WERI-Rb-1 (cell line): ENCODE data around the gene PPIA.
A peak's percentile ranks its signal among the peaks of the same experiment; 100 is the strongest.

ENCODE experiments used
- DNase-seq: peaks from one replicate; pipeline ENCODE4 v3.0.0-alpha.2; 2020
- H3K27ac ChIP-seq: fragments of 250-450 bp; sonication (Bioruptor Pico); 2 replicates; pipeline ENCODE4 v1.5.1; 2020; ENCODE audit warnings: mild to moderate bottlenecking, moderate library complexity
- H3K27me3 ChIP-seq: fragments of 250-450 bp; sonication (Bioruptor Pico); 2 replicates; pipeline ENCODE4 v1.5.1; 2021; ENCODE audit warnings: mild to moderate bottlenecking, low read depth, moderate library complexity; ENCODE audit not compliant: insufficient read depth, severe bottlenecking
- H3K36me3 ChIP-seq: fragments of 250-450 bp; sonication (Bioruptor Pico); 2 replicates; pipeline ENCODE4 v1.5.1; 2020; ENCODE audit warnings: mild to moderate bottlenecking, moderate library complexity
- H3K4me3 ChIP-seq: 2 replicates; pipeline ENCODE4 v1.5.1; 2011; ENCODE audit warnings: low read depth, mild to moderate bottlenecking, control low read depth, low read length
- H3K9me3 ChIP-seq: fragments of 250-450 bp; sonication (Bioruptor Pico); 2 replicates; pipeline ENCODE4 v1.5.1; 2021; ENCODE audit warnings: mild to moderate bottlenecking, moderate library complexity; ENCODE audit not compliant: severe bottlenecking
- TF ChIP-seq, protein P1 (sequence below): IDR thresholded peaks from 2 replicates; pipeline ENCODE4 v1.5.1; 2011; ENCODE audit warnings: low read depth, mild to moderate bottlenecking, control low read depth, inconsistent platforms, low read length

PPIA gene

DNA sequence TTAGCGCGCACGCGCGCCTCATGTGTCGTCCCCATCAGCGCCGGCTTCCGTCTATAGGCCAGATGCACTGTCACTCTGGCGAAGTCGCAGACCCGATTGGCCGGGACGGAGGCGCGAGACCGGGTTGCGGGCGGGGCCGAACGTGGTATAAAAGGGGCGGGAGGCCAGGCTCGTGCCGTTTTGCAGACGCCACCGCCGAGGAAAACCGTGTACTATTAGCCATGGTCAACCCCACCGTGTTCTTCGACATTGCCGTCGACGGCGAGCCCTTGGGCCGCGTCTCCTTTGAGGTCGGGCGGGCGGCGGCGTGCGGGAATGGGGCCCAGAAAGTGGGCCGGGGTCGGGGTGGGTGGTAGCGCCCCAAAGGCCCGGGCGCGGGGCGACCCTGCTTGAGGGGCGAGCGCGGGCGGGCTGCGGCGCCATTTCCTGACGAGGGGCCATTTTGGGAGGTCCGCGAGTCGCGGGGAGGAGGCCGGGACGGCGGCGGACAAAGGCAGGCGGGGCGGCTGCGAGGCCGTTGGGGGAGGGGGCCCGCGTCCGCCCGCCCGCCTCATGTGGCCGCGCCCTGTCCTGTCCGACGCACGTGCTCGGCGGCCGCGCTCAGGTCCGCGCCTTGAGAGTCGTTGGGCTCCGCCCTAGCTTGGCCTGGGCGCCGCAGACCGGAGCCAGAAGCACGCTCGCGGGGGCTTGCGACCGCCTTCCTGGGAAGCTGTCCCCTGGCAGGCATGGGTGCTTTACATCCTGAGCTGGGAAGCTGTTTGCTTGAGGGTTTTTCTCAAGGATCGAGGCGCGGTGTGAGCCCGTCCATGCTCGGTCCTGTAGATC lies at the start of gene PPIA:
TSS of gene PPIA (plus strand) at position 178 of the 825 bp plus-strand sequence. CDS start at position 222, 44 bp downstream.
- peak within 1 kb of the TSS; percentile 89 for H3K4me3 ChIP-seq
- DNase-seq, result peak; percentile 98
- H3K9me3 ChIP-seq, result peaks cover 2% of the 10 kb centered on the region
- peak within 1 kb of the TSS; percentile 100 for H3K27ac ChIP-seq
- TF ChIP-seq, protein P1, sequence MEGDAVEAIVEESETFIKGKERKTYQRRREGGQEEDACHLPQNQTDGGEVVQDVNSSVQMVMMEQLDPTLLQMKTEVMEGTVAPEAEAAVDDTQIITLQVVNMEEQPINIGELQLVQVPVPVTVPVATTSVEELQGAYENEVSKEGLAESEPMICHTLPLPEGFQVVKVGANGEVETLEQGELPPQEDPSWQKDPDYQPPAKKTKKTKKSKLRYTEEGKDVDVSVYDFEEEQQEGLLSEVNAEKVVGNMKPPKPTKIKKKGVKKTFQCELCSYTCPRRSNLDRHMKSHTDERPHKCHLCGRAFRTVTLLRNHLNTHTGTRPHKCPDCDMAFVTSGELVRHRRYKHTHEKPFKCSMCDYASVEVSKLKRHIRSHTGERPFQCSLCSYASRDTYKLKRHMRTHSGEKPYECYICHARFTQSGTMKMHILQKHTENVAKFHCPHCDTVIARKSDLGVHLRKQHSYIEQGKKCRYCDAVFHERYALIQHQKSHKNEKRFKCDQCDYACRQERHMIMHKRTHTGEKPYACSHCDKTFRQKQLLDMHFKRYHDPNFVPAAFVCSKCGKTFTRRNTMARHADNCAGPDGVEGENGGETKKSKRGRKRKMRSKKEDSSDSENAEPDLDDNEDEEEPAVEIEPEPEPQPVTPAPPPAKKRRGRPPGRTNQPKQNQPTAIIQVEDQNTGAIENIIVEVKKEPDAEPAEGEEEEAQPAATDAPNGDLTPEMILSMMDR, result no peak
- peaks cover 50% of the 10 kb centered on the region for H3K36me3 ChIP-seq
- H3K27me3 ChIP-seq, result no peaks in the 10 kb centered on the region

DNA sequence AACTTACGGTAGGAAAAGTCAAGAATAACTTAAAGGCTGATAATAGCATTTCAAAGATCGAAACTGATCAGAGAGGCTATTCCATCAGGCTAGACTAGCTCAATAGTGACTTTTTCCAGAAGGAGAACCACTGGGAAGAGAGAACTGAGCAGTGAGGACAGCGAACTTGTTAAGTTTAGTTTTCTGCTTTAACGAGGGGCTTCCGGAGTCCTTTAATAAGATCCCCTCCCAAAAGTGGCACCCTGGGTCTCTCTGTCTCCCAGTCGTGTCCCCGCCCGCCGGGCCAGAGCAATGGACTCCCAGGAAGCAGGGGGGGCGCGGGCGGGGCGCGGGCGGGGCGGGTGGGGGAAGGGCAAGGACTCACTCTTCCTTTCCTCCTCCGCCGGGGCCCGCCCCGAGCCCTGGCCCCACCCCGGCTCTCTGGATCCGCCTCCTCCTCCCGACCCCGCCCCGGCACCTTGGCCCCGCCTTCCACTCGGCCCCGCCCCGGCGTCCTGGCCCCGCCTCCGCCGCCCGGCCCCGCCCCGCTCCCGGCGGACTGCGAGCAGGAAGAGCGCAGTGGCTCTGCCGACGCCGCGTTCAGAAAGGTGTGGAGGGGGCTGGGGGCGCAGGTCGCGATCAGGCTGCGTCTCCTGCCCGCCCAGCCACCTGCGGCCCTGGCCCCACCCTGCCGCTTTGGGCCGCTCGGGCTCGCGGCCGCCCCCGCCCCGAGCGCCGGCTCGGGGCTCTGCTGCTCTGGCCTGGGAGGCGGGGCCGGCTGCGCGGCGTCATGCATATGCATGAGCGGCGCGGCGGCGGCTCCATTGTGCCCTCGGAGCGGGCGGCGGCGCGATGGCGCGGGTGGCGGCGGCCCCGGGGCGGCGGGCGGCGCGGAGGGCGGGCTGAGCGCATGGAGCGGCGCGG lies 48.2 kb upstream of the PPIA start, which contains the start of gene ZMIZ2:
TSS of gene ZMIZ2 (plus strand) at position 803 of the 903 bp plus-strand sequence. CDS start 7,403 bp downstream, outside the sequence.
- TF ChIP-seq, protein P1, result no peak
- Histone ChIP-seq H3K9me3 (no peaks in the 10 kb centered on the region), H3K36me3 (peaks cover 14% of the 10 kb centered on the region), H3K4me3 (peak within 1 kb of the TSS; percentile 92), H3K27ac (peak within 1 kb of the TSS; percentile 93), H3K27me3 (no peaks in the 10 kb centered on the region)
- DNase-seq, result peak; percentile 88

DNA sequence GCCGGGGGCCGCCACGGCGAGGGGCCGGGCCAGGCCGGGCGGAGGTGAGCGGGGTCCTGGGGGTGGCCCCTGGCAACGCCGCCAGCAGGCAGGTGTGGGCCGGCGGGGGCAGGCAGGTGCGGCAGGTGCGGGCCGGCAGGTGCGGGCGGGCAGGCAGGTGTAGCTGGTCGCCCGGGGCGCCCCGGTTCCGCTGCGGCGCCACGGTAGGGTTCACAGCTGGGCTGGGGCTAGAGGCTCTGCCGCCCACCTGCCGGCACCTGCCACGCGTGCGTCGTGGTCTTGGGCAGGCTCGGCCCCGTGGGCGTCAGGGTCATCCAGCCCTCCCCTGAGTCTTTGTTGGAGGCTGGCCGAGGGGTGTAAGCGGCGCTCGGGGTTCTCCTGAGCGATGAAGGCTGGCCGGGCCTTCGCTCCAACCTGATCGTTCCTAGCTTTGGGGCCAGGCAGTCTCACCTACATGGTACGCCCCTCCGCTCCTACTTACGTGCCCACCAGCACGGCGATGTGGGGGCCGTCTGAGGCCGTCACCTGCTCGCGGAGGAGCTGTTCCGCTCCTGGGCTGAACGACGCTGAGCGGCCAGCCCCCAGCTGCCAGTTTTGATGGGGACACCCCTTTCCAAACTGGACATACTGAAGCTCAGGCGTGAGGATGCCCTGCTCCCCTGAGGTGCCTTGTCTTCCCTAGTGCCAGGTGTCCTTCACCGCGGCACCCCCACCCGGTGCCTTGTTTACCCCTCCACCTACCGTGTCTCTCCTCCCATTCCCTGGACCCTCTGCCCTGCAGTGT lies 47.3 kb upstream of the PPIA start:
- no peaks in the 10 kb centered on the region for H3K27me3 ChIP-seq
- TF ChIP-seq, protein P1, result no peak
- peak overlapping the region; percentile 71 for H3K27ac ChIP-seq
- no peaks in the 10 kb centered on the region for H3K9me3 ChIP-seq
- peaks cover 14% of the 10 kb centered on the region for H3K36me3 ChIP-seq
- peak overlapping the region; percentile 92 for H3K4me3 ChIP-seq
- DNase-seq, result no peak

DNA sequence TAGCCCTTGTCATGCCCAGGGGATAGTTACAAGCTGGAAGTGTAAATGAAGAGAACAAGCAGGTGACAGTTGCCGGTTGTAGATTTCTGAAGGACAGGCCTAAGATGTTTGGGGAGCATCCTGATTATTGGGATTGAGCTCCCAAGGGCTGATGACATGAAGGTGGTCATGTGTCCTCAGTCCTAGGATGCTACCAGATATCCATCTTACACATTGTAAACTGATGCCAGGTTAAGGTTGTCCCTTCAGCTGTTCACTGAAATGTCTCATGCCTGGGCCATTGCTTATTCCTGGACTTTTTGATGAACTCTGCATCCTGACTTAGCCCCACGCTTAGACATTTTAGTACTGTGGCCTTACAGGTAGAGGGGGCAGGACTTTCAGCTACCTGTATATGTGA lies 46.5 kb upstream of the PPIA start:
- H3K27me3 ChIP-seq, result no peaks in the 10 kb centered on the region
- no peak overlapping the region for H3K27ac ChIP-seq
- H3K4me3 ChIP-seq, result no peak overlapping the region
- no peak for DNase-seq
- H3K36me3 ChIP-seq, result peaks cover 14% of the 10 kb centered on the region
- H3K9me3 ChIP-seq, result no peaks in the 10 kb centered on the region
- TF ChIP-seq, protein P1, result no peak

DNA sequence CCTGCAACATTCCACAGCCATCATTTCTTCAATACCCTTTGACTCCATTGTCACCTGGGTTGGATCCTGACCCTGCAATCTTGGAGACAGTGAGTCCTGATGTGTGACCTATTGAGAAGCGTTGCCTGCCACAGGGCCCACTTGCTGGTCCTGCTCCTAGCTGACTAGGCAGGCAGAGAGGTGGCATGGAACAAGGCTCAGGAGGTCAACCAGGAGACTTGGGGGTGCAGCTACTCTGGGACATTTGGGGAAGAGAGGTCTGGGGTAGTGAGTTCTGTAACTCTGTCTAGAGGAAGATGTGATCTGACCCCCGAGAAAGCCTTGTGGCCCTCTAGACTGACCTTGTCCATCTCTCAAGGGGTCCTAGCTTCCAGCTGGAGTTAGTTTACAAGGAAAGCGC lies 46.1 kb upstream of the PPIA start:
- no peak overlapping the region for H3K27ac ChIP-seq
- H3K9me3 ChIP-seq, result no peaks in the 10 kb centered on the region
- no peaks in the 10 kb centered on the region for H3K27me3 ChIP-seq
- TF ChIP-seq, protein P1, result no peak
- H3K36me3 ChIP-seq, result peaks cover 14% of the 10 kb centered on the region
- DNase-seq, result no peak
- no peak overlapping the region for H3K4me3 ChIP-seq
